Kidney epithelial cell (primary cell): ENCODE data around the gene FAXC. TPM values are rescaled to one million over a fixed set of nuclear protein-coding genes. Genes with fewer than 3 reads are reported as not detected.
A peak's percentile ranks its signal among the peaks of the same experiment; 100 is the strongest.
"Not testable (repeated sequence)": the region's sequence is repeated elsewhere in the genome, so short reads cannot be mapped to it uniquely, and the experiment has no call there.

Experiments
- DNase-seq: peaks from one replicate; pipeline ENCODE4 v3.0.0-alpha.2; 2010; ENCODE audit warnings: low read depth
- H3K27me3 ChIP-seq: 2 replicates; pipeline ENCODE4 v1.6.0; 2011; ENCODE audit warnings: low read length; ENCODE audit not compliant: control insufficient read depth, insufficient read depth
- H3K36me3 ChIP-seq: 2 replicates; pipeline ENCODE4 v1.5.1; 2011; ENCODE audit warnings: low read length; ENCODE audit not compliant: control insufficient read depth, insufficient read depth
- H3K4me3 ChIP-seq: 2 replicates; pipeline ENCODE4 v1.5.1; 2011; ENCODE audit warnings: low read depth, mild to moderate bottlenecking, control low read depth, low read length
- CTCF ChIP-seq: IDR thresholded peaks from 2 replicates; pipeline ENCODE4 v1.5.1; 2011; ENCODE audit warnings: mild to moderate bottlenecking, moderate library complexity, low read length, control low read depth, inconsistent platforms; ENCODE audit not compliant: insufficient read depth, poor library complexity, severe bottlenecking
- total RNA-seq: library from RNA; depleted of rRNA; stranded (reverse); fragments of >200 nt; gene quantifications from 2 replicates; pipeline ENCODE4 v1.2.3, GENCODE V29; 2015

Gene FAXC
- total RNA-seq, 1 donor from 2014 or later, result 10.1 TPM

GRCh38 chr6:99347804-99348203, 1.7 kb downstream of the FAXC start:
- Histone ChIP-seq H3K27me3 (no peaks in the 10 kb centered on the region), H3K36me3 (no peaks in the 10 kb centered on the region), H3K4me3 (no peak overlapping the region)
- no peak for DNase-seq
- no peak for TF ChIP-seq CTCF

- no peaks in the 10 kb centered on the region for H3K27me3 ChIP-seq
- DNase-seq, result no peak
- TF ChIP-seq CTCF, result no peak
- no peaks in the 10 kb centered on the region for H3K36me3 ChIP-seq
- no peak overlapping the region for H3K4me3 ChIP-seq
Measured at GRCh38 chr6:99346595-99346994, 2.9 kb downstream of the FAXC start.

GRCh38 chr6:99345164-99345563, 4.3 kb downstream of the FAXC start:
- no peaks in the 10 kb centered on the region for H3K27me3 ChIP-seq
- no peak for TF ChIP-seq CTCF
- H3K36me3 ChIP-seq, result no peaks in the 10 kb centered on the region
- H3K4me3 ChIP-seq, result no peak overlapping the region
- DNase-seq, result no peak

- Histone ChIP-seq H3K36me3 (no peaks in the 10 kb centered on the region), H3K27me3 (no peaks in the 10 kb centered on the region), H3K4me3 (no peak overlapping the region)
- no peak for TF ChIP-seq CTCF
- peak; percentile 48 for DNase-seq
Measured at GRCh38 chr6:99344289-99344688, 5.2 kb downstream of the FAXC start.

GRCh38 chr6:99341862-99342455, 7.5 kb downstream of the FAXC start:
- no peak for DNase-seq
- Histone ChIP-seq H3K4me3 (no peak overlapping the region), H3K27me3 (no peaks in the 10 kb centered on the region), H3K36me3 (no peaks in the 10 kb centered on the region)
- no peak for TF ChIP-seq CTCF

GRCh38 chr6:99338188-99338587, 11.3 kb downstream of the FAXC start:
- DNase-seq, result no peak
- TF ChIP-seq CTCF, result no peak

GRCh38 chr6:99335298-99335697, 14.2 kb downstream of the FAXC start:
- H3K4me3 ChIP-seq, H3K36me3 ChIP-seq, H3K27me3 ChIP-seq, DNase-seq: not testable (repeated sequence)

More at GRCh38 chr6:99338188-99338587, 11.3 kb downstream of the FAXC start:
- H3K4me3 ChIP-seq, result no peak overlapping the region
- H3K27me3 ChIP-seq, result no peaks in the 10 kb centered on the region
- H3K36me3 ChIP-seq, result no peaks in the 10 kb centered on the region
